ENCODE results near the gene WWP2.
A peak's percentile ranks its signal among the peaks of the same experiment; 100 is the strongest.

WWP2 gene

DNA sequence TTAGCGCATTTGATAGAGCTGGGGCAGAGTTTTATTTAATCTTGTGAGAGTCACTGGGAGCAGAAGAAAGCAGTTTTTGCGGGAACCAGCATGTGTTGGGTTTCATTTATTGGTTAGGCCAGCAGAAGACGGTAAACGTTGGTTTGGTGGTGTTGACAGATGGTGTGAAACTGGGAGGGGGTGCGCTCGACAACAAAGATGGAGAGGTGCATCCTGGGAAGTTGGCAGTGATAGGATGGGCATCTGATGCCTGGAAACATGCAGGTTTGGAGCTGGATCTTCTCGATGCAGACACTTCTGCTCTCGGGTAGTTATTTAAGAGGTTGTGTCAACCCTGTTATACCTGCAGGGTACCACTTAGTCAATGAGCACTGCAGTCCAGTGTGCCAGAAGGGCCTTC, 164.1 kb downstream of the WWP2 start:
- no peak for DNase-seq (ENCODE audit: low read depth, low spot score)

DNA sequence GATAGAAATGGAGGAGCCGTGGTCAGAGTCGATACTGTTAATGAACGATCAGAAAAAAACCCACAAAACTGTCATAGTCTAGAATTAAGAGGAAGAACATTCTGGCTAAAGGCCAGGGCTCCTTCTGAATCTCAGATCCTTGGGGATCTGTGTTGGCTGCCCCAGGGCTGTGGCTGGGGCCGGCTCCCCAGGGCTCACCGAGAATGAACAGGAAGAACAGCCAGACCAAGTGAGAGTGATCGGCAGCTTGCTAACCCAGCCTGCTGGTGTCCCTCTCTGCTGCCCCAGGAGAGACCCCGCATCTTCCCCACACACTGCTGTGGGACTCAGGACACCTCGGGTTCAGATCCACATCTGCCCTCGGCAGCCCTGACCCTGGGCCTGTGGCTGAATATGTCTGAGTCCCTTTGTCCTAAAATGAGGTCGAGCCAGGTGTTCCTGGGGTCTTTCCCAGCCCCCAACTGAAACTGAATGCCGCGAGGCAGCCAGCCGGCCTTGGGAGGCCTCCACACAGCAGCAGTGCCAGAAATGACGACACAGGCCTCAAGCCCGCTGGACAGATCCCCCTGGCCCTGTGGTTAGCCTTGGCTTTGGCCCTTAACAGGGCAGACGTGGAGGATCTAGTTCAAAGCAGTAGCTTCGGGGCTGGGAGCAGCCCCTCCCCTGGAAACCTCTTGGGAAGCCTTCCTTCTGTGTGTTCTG, 165.1 kb downstream of the WWP2 start:
- peak; percentile 45 for DNase-seq (ENCODE audit: low read depth, low spot score)

DNA sequence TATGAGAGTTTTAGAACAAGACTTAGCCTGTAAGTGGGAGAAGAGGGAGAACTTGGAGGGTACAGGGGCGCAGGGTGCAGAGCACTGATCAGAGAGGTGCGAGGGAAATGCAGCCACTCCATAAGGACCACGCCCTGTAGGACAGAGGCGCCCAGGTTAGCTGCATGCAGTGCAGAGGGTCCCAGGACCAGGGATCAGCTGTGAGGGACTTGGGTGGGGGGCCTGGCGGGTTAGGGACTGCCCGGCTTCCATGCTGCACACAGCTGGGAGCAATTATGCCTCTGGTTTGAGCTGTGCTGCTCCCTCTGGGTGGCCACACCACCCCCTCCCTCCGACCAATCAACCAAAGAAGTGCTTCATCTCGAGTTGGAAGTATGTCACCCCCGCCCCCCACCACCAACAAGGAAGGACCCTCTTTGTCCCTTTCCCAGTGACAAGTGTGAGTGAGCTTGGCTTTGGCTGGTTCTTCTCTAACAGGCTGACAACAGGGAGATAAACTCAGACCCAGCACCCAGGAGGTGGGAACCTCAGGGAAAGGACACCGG, 166.8 kb downstream of the WWP2 start:
- no peak for DNase-seq (ENCODE audit: low read depth, low spot score)

DNA sequence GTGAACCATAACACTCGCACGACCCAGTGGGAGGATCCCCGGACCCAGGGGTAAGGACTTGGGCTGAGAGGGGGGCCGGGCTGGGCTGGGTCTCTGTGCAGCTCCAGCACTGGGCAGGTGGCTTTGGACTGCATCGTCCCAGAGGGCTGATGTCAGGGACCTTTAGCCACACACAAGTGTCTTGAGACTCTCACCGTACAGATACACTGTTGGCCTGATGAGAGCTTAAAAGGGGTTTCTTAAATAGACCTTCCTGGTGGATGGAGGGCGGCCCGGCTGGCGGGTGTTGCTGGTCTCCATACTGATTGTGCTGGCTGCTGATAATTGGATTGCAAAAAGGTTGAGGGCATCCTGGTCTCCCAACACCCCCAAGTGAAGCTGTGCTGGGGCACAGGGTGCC, 167.3 kb downstream of the WWP2 start:
- no peak for DNase-seq (ENCODE audit: low read depth, low spot score)

DNA sequence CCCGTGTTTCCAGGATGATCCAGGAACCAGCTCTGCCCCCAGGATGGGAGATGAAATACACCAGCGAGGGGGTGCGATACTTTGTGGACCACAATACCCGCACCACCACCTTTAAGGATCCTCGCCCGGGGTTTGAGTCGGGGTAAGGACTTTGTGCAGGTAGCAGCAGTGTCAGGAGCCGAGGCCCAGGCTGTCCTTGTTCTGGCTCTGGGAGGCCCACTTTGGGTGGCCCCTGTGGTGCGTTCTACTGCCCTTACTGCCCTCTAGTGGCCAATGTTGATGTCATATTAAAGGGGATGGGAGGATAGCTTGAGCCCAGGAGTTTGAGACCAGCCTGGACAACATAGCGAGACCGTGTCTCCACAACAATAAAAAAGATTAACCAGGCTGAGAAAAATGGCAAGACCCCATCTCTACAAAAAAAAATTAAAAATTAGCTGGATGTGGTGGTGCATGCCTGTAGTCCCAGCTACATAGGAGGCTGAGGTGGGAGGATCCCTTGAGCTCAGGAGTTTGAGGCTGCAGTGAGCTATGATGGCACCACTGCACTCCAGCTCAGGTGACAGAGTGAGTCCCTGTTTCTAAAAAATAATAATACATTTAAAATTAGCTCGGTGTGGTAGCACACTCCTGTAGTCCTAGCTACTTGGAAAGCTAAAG, 168.1 kb downstream of the WWP2 start:
- no peak for DNase-seq (ENCODE audit: low read depth, low spot score)

DNA sequence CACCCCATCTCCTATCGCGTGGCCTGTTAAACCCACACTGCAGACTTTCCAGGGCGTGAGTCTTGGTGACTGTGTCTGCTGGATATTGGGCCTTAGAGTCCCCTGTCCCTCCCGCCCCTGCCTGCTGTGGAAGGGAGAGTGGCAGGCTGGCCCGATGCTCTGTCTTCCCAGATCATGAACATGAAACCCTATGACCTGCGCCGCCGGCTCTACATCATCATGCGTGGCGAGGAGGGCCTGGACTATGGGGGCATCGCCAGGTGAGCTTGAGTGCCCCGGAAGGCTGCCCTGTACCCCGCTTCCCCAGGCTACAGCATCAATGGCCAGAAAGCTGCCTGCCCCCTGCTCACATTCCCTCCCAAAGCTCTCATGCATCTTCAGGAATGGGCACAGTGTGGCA, 169.5 kb downstream of the WWP2 start:
- DNase-seq (ENCODE audit: low read depth, low spot score) = no peak

DNA sequence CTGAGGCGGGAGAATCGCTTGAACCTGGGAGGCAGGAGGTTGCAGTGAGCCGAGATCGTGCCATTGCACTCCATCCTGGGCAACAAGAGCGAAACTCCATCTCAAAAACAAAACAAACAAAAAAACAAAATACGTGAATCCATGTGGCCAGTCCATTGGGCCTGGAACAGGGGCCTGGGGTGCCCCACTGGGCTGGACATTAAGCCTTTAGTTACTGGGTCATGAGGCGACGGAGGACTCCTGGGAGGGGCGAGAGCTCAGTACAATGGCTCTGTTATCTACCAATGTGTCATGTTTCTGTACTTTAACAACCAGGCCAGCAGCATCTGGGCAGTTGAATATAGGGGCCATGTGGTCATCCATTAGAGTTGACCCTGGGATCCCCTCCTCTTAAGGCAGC, 170.1 kb downstream of the WWP2 start:
- no peak for DNase-seq (ENCODE audit: low read depth, low spot score)

DNA sequence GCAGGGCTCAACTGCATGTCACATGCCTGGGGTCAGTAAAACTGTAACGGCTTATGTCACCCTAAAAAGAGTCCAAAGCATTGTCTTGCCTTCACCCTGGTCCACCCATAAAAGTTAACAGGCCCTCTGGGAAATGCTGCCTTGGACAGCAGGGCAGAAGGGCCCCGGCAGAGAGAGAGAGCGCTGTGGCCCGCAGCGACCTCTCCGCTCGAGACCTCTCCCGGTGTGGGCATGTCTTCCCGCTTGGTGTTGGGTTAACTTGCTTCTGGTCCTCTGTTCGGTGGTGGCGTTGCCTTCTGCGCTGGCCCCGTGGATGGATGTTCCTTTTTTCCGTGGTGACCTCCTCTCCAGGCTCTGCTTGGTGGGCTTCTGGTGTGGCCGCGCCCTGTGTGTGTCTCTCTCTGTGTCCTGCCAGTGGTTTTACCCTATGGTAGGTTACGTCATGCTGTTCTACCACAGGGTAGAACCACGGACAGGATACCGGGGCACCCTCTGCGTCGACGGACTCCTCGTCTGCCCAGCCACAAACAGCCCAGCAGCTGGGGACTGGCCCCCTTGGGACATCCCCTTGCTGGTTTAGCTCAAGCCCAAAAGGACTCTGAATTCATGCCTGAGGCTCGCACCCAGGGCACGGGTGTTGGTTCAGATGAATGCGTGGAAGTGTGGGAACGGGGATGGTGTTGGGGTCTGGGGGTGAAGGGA, 170.7 kb downstream of the WWP2 start:
- DNase-seq (ENCODE audit: low read depth, low spot score) = no peak

DNA sequence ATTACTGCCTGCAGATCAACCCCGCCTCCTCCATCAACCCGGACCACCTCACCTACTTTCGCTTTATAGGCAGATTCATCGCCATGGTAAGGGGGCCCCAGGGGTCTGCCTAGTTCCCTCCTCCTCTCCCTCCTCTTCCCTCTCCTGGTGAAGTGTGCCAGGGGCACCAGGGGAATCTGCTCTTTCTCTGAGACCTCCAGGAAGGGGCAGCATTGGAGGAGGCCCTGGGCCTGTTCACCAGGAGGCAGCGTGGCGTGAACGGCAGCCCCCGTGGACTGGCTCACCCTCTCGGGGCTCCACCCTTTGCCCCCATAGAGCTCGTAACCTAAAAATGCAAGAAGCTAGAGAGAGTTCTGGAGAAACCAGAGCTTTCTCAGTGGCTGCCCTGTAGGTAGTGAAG, 171.9 kb downstream of the WWP2 start:
- DNase-seq (ENCODE audit: low read depth, low spot score) = no peak

DNA sequence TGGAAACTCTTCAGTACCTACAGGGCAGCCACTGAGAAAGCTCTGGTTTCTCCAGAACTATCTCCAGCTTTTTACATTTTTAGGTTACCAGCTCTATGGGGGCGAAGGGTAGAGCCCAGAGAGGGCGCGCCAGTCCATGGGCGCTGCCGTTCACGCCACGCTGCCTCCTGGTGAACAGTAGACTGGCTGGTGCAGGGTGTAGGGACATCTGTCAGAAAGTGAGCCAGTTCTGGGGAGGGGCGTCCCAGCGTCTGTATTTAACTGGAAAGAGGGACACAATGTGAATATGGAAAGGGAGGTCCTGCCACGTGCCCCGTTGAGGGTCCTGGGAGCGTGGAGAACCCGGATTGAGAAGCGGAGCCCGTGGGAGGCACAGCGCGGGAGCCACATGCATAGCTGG, 172.6 kb downstream of the WWP2 start:
- no peak for DNase-seq (ENCODE audit: low read depth, low spot score)

DNA sequence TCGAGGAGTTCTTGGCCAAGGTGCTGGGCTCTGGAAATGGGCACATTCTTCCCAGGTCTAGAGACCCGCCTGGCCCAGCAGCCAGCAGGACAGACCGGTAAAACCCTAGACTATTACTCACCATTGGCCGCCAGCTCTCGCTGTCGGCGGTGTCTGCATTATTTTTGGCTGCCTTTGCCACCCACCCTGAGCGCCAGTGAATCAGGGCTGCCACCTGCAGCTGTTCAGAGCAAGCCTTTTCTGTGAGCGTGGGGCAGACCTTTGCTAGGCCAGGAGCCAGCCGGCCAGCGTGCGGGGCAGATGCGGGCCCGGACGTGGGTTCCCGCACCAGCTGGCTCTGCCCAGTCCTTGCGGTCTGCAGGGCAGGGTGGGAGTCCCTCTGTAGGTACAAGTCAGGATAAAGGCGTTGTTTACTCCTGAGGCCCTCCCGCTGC, 173.2 kb downstream of the WWP2 start:
- no peak for DNase-seq (ENCODE audit: low read depth, low spot score)

DNA sequence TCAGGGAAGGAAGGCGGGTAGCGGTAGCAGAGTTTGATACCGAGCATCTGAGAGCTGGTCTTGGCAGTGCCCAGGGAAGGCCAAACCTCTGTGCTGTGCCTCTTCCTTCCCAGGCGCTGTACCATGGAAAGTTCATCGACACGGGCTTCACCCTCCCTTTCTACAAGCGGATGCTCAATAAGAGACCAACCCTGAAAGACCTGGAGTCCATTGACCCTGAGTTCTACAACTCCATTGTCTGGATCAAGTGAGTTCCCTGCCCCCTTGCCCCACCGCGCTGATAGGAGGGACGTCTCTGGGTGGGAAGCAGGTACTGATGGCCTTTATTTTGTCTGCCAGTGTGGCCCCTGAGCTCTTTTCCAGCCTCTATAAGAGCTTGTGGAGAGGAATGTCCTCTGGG, 173.6 kb downstream of the WWP2 start:
- DNase-seq (ENCODE audit: low read depth, low spot score) = no peak

DNA sequence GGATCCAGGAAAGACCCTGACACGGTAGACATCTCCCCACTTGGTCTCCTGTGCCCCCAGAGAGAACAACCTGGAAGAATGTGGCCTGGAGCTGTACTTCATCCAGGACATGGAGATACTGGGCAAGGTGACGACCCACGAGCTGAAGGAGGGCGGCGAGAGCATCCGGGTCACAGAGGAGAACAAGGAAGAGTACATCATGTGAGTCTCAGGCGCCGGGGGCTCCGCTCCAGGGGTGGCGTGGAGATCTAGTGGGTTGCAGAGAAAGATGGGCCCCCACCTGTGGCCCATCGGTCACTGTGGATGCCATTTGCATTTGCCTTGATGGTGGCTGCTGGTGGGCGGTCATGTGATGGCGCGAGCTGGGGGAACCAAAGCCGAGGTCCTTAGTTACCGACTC, 174.1 kb downstream of the WWP2 start:
- no peak for DNase-seq (ENCODE audit: low read depth, low spot score)

DNA sequence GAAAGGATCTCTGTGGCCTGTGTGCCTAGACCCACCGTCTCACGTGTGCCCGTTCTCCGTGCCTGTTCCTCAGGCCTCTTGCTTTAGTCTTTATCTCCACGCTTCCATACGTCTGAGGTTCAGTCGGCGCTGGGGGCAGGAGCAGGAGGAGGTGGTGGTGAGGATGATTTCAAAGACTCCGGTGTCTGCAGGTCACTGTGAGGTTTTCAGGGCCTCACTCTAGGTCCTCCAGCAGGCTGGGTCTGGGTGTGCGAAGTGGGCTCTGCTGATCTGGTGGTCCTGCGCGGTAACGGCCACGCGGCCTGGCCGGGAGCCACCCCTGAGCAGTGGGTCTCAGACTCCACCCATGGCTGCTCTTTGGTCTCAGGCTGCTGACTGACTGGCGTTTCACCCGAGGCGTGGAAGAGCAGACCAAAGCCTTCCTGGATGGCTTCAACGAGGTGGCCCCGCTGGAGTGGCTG, 174.6 kb downstream of the WWP2 start:
- no peak for DNase-seq (ENCODE audit: low read depth, low spot score)

DNA sequence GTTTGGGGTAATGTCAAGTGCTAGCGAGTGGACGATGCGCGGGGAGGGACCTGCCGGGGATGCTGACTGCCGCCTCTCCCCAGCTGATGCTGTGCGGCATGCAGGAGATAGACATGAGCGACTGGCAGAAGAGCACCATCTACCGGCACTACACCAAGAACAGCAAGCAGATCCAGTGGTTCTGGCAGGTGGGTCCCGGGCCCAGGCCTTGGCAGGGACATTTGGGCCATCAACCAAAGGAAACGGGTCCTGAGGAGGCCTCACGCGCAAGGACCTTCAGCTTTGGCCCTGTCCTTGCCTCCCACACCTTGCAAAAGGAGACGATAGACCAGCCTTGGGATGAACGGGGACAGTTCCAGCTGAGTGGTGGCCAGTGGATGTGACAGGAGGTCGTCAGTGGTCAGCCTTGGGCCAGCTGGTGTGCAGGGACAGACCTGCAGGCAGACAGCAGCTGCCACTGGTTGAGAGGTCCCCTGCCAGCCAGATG, 175.4 kb downstream of the WWP2 start:
- DNase-seq (ENCODE audit: low read depth, low spot score) = no peak

DNA sequence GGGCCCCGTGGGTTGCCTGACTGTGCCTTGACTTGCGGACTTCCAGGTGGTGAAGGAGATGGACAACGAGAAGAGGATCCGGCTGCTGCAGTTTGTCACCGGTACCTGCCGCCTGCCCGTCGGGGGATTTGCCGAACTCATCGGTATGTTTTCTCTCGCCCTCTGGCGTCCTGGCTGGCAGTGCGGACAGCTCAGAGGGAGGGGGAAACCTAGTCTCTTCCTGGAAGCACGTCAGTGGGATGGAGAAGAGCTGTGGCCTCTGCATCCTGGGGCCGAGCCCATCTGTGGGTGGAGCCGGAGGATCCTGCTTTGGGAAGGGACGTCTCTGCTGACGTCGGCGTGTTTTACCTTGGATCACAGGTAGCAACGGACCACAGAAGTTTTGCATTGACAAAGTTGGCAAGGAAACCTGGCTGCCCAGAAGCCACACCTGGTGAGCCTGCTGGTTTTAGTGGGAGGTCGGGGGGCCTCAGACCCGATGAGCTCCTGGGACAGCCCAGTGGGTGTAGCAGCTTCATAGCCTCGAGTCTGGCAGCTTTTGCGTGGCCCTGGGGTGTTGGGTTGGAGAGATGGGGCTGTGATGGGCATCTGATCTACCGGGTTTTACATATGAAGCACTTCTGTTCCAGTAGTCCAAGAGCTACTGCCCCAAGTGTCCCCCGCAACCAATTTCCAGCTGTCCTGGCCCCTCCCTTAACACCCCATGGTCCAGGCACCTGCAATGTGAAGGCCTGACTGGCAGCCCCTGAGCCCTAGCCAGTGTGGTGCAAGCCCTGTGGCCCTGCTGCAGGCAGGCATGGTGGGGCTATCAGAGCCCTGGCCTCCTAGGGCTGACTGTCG, 177.1 kb downstream of the WWP2 start:
- no peak for DNase-seq (ENCODE audit: low read depth, low spot score)

DNA sequence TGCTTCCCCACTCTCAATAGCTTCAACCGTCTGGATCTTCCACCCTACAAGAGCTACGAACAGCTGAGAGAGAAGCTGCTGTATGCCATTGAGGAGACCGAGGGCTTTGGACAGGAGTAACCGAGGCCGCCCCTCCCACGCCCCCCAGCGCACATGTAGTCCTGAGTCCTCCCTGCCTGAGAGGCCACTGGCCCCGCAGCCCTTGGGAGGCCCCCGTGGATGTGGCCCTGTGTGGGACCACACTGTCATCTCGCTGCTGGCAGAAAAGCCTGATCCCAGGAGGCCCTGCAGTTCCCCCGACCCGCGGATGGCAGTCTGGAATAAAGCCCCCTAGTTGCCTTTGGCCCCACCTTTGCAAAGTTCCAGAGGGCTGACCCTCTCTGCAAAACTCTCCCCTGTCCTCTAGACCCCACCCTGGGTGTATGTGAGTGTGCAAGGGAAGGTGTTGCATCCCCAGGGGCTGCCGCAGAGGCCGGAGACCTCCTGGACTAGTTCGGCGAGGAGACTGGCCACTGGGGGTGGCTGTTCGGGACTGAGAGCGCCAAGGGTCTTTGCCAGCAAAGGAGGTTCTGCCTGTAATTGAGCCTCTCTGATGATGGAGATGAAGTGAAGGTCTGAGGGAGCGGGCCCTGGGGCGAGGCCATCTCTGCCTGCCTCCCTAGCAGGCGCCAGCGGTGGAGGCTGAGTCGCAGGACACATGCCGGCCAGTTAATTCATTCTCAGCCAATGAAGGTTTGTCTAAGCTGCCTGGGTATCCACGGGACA, 177.9 kb downstream of the WWP2 start:
- no peak for DNase-seq (ENCODE audit: low read depth, low spot score)

DNA sequence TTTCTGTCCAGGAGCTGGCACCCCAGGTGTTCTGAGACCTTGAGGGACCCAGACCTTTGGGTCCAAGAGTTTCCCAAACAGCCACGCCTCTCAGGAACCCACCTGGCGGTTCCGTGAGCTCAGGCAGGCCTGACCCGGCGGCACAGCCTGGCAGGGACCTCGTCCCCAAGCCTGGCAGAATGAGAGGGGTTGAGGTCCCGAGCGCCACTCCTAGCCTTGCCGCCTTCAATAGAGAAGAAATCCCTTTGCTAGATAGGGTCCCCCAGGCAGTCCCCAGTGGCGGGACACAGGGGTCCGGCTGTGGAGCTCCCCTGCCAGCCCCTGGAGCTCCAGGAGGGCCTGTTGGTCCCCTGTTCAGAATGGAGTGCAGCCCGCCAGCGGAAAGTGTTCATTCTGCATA, 178.5 kb downstream of the WWP2 start:
- no peak for DNase-seq (ENCODE audit: low read depth, low spot score)

DNA sequence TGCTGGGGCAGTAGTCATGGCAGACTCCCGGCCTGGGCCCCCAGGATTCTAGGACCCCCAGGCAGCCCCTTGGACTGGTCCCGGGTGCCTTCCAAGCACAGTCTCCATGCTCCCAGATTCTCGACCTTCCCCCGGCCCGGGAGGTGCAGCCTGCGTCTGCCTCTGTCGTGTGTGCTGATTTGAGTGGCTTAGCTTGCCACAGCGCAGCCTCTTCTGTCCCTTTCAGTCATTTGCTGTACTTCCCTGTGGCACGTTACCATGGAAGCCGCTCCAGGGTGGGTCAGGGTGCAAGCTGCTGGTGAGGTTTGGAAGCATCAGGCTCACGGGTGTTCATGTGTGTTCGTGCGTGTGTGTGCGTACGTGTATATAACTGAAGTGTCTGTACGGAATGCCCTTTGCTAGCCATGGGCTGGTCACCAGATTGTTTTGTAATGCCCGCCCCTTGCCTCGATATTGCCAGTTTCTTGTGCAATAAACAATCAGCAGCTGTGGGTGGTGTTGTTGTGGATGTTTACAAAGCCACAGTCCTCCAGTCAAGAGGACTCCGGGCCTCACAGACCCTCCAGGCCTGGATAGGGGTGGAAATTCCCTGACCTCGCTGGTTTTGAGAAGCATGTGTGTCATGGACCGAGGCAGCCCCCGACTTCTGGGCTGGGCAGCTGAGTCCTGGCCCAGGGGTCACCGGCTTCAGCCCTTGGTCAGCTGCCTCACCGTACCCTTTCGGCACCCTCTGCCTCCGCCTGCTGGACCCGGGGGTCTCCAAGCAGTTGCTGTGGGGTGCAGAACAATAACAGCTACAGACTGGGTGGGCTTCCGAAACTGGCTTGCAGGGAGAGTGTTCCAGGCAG, 179.3 kb downstream of the WWP2 start:
- no peak for DNase-seq (ENCODE audit: low read depth, low spot score)

DNA sequence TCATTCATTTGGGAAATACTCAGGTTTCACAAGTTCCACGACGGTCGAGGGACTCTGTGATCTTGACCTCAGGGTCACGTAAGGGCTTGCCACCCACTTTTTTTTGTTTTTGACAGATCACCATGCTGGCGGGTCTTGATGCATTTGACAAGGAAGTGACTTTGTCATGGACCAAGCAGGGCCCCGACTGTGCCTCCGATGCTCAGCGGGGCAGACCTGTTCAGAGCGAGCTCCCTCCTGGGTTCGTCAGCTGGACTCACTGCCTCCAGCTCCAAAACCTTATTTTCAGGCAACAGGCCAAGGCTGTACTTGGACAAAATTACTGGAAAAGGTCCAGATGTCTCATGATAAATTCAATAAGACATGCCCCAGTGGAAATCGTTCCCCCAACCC, 180.0 kb downstream of the WWP2 start:
- DNase-seq (ENCODE audit: low read depth, low spot score) = no peak

Data from smooth muscle cell of the brain vasculature (primary cell).